WTC11 (cell line): ENCODE results near the gene BEND6. TPM values are rescaled to one million over a fixed set of nuclear protein-coding genes. Genes with fewer than 3 reads are reported as not detected.

Experiments
- ATAC-seq: fragments of 200-7000 bp; cut with Tn5 transposase; 2 replicates; pipeline ENCODE4 v1.10.0; 2021; ENCODE audit warnings: mild to moderate bottlenecking, moderate library complexity
- CTCF ChIA-PET: fragments of 300-600 bp; sonication (Branson Sonifier 250); formaldehyde crosslinking; loops from one replicate; lab custom pipeline; 2021; ENCODE audit warnings: antibody characterized with exemption; lab: Charles Lee
- POLR2A ChIA-PET: fragments of 350-600 bp; sonication (Branson Sonifier 250); formaldehyde crosslinking; loops from one replicate; lab custom pipeline; 2021; ENCODE audit warnings: antibody characterized with exemption; lab: Charles Lee
- DNase-seq: peaks from one replicate; pipeline ENCODE4 v3.0.0; 2021; ENCODE audit warnings: low spot score
- H3K27ac Mint-ChIP-seq: 2 replicates; pipeline ENCODE4 v1.8.0; 2021; ENCODE audit warnings: mixed read lengths
- H3K27me3 Mint-ChIP-seq: 2 replicates; pipeline ENCODE4 v1.8.0; 2021; ENCODE audit warnings: low read depth, mild to moderate bottlenecking, moderate library complexity, mixed read lengths
- H3K36me3 Mint-ChIP-seq: 2 replicates; pipeline ENCODE4 v1.8.0; 2021; ENCODE audit warnings: mixed read lengths
- H3K4me1 Mint-ChIP-seq: 2 replicates; pipeline ENCODE4 v1.8.0; 2022; ENCODE audit warnings: mixed read lengths
- H3K4me3 Mint-ChIP-seq: 2 replicates; pipeline ENCODE4 v1.8.0; 2021; ENCODE audit warnings: mild to moderate bottlenecking, moderate library complexity, mixed read lengths
- H3K9me3 Mint-ChIP-seq: 2 replicates; pipeline ENCODE4 v1.8.0; 2021; ENCODE audit warnings: mixed read lengths
- ATF1 ChIP-seq: sonication (generic); formaldehyde crosslinking; IDR thresholded peaks from 2 replicates; pipeline ENCODE4 v1.8.1; 2023; ENCODE audit warnings: mild to moderate bottlenecking, moderate library complexity, missing genetic modification reagents
- ATF6 ChIP-seq: sonication (generic); formaldehyde crosslinking; IDR thresholded peaks from 2 replicates; pipeline ENCODE4 v1.8.1; 2023; ENCODE audit warnings: mild to moderate bottlenecking, missing genetic modification reagents
- CBFB ChIP-seq: sonication (generic); formaldehyde crosslinking; IDR thresholded peaks from 2 replicates; pipeline ENCODE4 v1.8.1; 2022; ENCODE audit warnings: mild to moderate bottlenecking, low read depth, missing genetic modification reagents
- CDX4 ChIP-seq: fragments of 250-450 bp; sonication (Bioruptor Pico); IDR thresholded peaks from 2 replicates; pipeline ENCODE4 v1.9.0; 2021; ENCODE audit warnings: moderate library complexity, mild to moderate bottlenecking, inconsistent platforms, borderline replicate concordance
- E2F5 ChIP-seq: sonication (generic); formaldehyde crosslinking; IDR thresholded peaks from 2 replicates; pipeline ENCODE4 v1.8.1; 2022; ENCODE audit warnings: mild to moderate bottlenecking, moderate library complexity, missing genetic modification reagents
- FOXJ3 ChIP-seq: sonication (generic); formaldehyde crosslinking; IDR thresholded peaks from 2 replicates; pipeline ENCODE4 v1.9.0; 2021; ENCODE audit warnings: missing genetic modification reagents, mild to moderate bottlenecking, borderline replicate concordance
- GTF2I ChIP-seq: fragments of 250-450 bp; sonication (Bioruptor Pico); conservative IDR thresholded peaks from 2 replicates; pipeline ENCODE4 v1.4.0; 2021; ENCODE audit warnings: mild to moderate bottlenecking
- OVOL2 ChIP-seq: fragments of 250-450 bp; sonication (Bioruptor Pico); IDR thresholded peaks from 2 replicates; pipeline ENCODE4 v1.9.0; 2021; ENCODE audit warnings: mild to moderate bottlenecking, borderline replicate concordance
- PRDM15 ChIP-seq: sonication (generic); formaldehyde crosslinking; IDR thresholded peaks from 2 replicates; pipeline ENCODE4 v1.8.0; 2022; ENCODE audit warnings: missing genetic modification reagents
- RELA ChIP-seq: sonication (generic); formaldehyde crosslinking; IDR thresholded peaks from 2 replicates; pipeline ENCODE4 v1.8.1; 2022; ENCODE audit warnings: missing genetic modification reagents, mild to moderate bottlenecking, borderline replicate concordance
- SMAD3 ChIP-seq: sonication (generic); formaldehyde crosslinking; IDR thresholded peaks from 2 replicates; pipeline ENCODE4 v1.8.0; 2022; ENCODE audit warnings: missing genetic modification reagents, mild to moderate bottlenecking, borderline replicate concordance
- ZBTB21 ChIP-seq: sonication (generic); formaldehyde crosslinking; IDR thresholded peaks from 2 replicates; pipeline ENCODE4 v1.8.1; 2023; ENCODE audit warnings: mild to moderate bottlenecking, missing genetic modification reagents, borderline replicate concordance
- ZBTB43 ChIP-seq: sonication (generic); formaldehyde crosslinking; IDR thresholded peaks from 2 replicates; pipeline ENCODE4 v1.8.1; 2023; ENCODE audit warnings: mild to moderate bottlenecking, missing genetic modification reagents
- ZNF219 ChIP-seq: sonication (generic); formaldehyde crosslinking; IDR thresholded peaks from 2 replicates; pipeline ENCODE4 v1.8.0; 2023; ENCODE audit warnings: missing genetic modification reagents, mild to moderate bottlenecking, borderline replicate concordance
- ZNF263 ChIP-seq: sonication (generic); formaldehyde crosslinking; IDR thresholded peaks from 2 replicates; pipeline ENCODE4 v1.8.1; 2022; ENCODE audit warnings: low read depth, mild to moderate bottlenecking, moderate library complexity, missing genetic modification reagents
- ZNF281 ChIP-seq: sonication (generic); formaldehyde crosslinking; IDR thresholded peaks from 2 replicates; pipeline ENCODE4 v1.8.0; 2023; ENCODE audit warnings: mild to moderate bottlenecking, missing genetic modification reagents
- total RNA-seq: library from RNA; stranded (reverse); gene quantifications from 3 replicates; pipeline ENCODE4 v1.2.3, GENCODE V29; 2021

The BEND6 gene
- total RNA-seq, 1 experiment from 2014 or later = 1.5 TPM

GRCh38 chr6:56984884-56985283 is 30.0 kb downstream of the BEND6 start (continued):
- no peak for TF ChIP-seq PRDM15 (CRISPR knock-in tag)
- no peak for TF ChIP-seq ZBTB21 (CRISPR knock-in tag)
- TF ChIP-seq CDX4 (CRISPR knock-in tag) = no peak
- no peak for TF ChIP-seq ATF6 (CRISPR knock-in tag)
- no peak for TF ChIP-seq GTF2I (CRISPR knock-in tag)
- TF ChIP-seq RELA (CRISPR knock-in tag) = no peak

- Mint-ChIP-seq H3K27me3 (no peaks in the 10 kb centered on the region), H3K36me3 (no peaks in the 10 kb centered on the region), H3K4me3 (no peak overlapping the region), H3K27ac (no peak overlapping the region), H3K4me1 (no peaks in the 10 kb centered on the region), H3K9me3 (no peaks in the 10 kb centered on the region)
- CTCF ChIA-PET = no interaction called here
- DNase-seq (no peak), ATAC-seq (no peak)
- no peak for TF ChIP-seq FOXJ3
- no peak for TF ChIP-seq CBFB (CRISPR knock-in tag)
- no peak for TF ChIP-seq E2F5 (CRISPR knock-in tag)
- no peak for TF ChIP-seq OVOL2 (CRISPR knock-in tag)
- TF ChIP-seq ZNF219 (CRISPR knock-in tag) = no peak
- TF ChIP-seq ZNF281 (CRISPR knock-in tag) = no peak
- TF ChIP-seq ZNF263 (CRISPR knock-in tag) = no peak
- no peak for TF ChIP-seq ZBTB43 (CRISPR knock-in tag)
- TF ChIP-seq SMAD3 (CRISPR knock-in tag) = no peak
- no peak for TF ChIP-seq ATF1 (CRISPR knock-in tag)
- no peak for TF ChIP-seq CDX4 (CRISPR knock-in tag)
- POLR2A ChIA-PET = no interaction called here
Observed at GRCh38 chr6:56986611-56987010, 31.7 kb downstream of the BEND6 start.
